Upper lobe of left lung (tissue), 6 donors: ENCODE data around the gene TBC1D16. TPM values are rescaled to one million over a fixed set of nuclear protein-coding genes. Genes with fewer than 3 reads are reported as not detected.

Experiments
- ATAC-seq, 2 donors: fragments of 200-7000 bp; cut with Tn5 transposase; one replicate each; pipeline ENCODE4 v1.9.1; 2022; ENCODE audit warnings: mild to moderate bottlenecking in 2 of 2, moderate library complexity in 2 of 2; ENCODE audit not compliant: low FRiP score in 2 of 2
- DNase-seq, 2 donors: peaks; one replicate each; pipeline ENCODE4 v3.0.0-alpha.2; 2019 to 2020
- H3K27ac ChIP-seq, 4 donors: fragments of 200-600 bp; sonication (generic); one replicate each; pipeline ENCODE4 v1.5.1; 2016 to 2019
- H3K27me3 ChIP-seq, 4 donors: fragments of 200-600 bp; sonication (generic); one replicate each; pipeline ENCODE4 v1.5.1; 2017 to 2019
- H3K36me3 ChIP-seq, 4 donors: fragments of 200-600 bp; sonication (generic); one replicate each; pipeline ENCODE4 v1.5.1; 2016 to 2019
- H3K4me1 ChIP-seq, 4 donors: fragments of 200-600 bp; sonication (generic); one replicate each; pipeline ENCODE4 v1.5.1; 2018 to 2019
- H3K4me3 ChIP-seq, 4 donors: fragments of 200-600 bp; sonication (generic); one replicate each; pipeline ENCODE4 v1.5.1; 2017 to 2019; ENCODE audit warnings: mild to moderate bottlenecking in 2 of 4, moderate library complexity in 1 of 4
- H3K9me3 ChIP-seq, 4 donors: fragments of 200-600 bp; sonication (generic); one replicate each; pipeline ENCODE4 v1.5.1; 2018 to 2019
- CTCF ChIP-seq, 6 experiments: fragments of 450-650 bp in 4 of 6; fragments of 200-600 bp in 2 of 6; sonication (generic) in 2 of 6; IDR thresholded peaks; one replicate each; pipeline ENCODE4 v1.5.1; 2016 to 2019; ENCODE audit warnings: antibody characterized with exemption in 6 of 6
- EP300 ChIP-seq, 4 donors: sonication (generic); formaldehyde crosslinking; IDR thresholded peaks; one replicate each; pipeline ENCODE4 v1.5.1; 2017; ENCODE audit warnings: antibody characterized with exemption in 4 of 4, control low read depth in 2 of 4
- POLR2A ChIP-seq, 4 donors: fragments of 450-650 bp; IDR thresholded peaks; one replicate each; pipeline ENCODE4 v1.5.1; 2016 to 2017; ENCODE audit warnings: antibody characterized with exemption in 4 of 4, mild to moderate bottlenecking in 2 of 4
- POLR2AphosphoS5 ChIP-seq, 2 donors: sonication (generic); formaldehyde crosslinking; IDR thresholded peaks; one replicate each; pipeline ENCODE4 v1.5.1; 2017; ENCODE audit warnings: antibody characterized with exemption in 2 of 2
- WGBS, 2 donors: methylation state at CpG; one replicate each; pipeline ENCODE4 v1.1.5; 2017 to 2018; 5-methylcytosine and 5-hydroxymethylcytosine counted together
- total RNA-seq, 6 donors: library from RNA; depleted of rRNA in 4 of 6; stranded (reverse); fragments of >200 nt in 4 of 6; gene quantifications; one replicate each; pipeline versions ENCODE4 v1.1.0 to v1.2.1, GENCODE V29; 2016 to 2021
- donor health status: DM: no; HTN: no; CAD: no; lungs with moderate emphysema.
- donor health status: DM: no; HTN: yes; CAD: no; lungs with severe emphysema.

Gene TBC1D16
- total RNA-seq, 6 donors from 2014 or later: 15.6 to 60.8 (median 24.1) TPM

GRCh38 chr17:79907850-79908249 lies 127.8 kb downstream of the TBC1D16 start:
- peak in 1 of 2 donors; percentile 72 for ATAC-seq
- H3K27me3 ChIP-seq: no peaks in the 10 kb centered on the region
- H3K4me1 ChIP-seq: peaks cover 0 to 5% (median 2%) of the 10 kb centered on the region in 4 donors
- H3K27ac ChIP-seq: no peak overlapping the region
- 35 to 51% methylated on average over 15 to 16 of the region's 16 CpGs for WGBS, 2 donors
- no peaks in the 10 kb centered on the region for H3K9me3 ChIP-seq
- TF ChIP-seq POLR2A (IDR thresholded peaks at IDR 0.05) (no peak), CTCF (IDR thresholded peaks at IDR 0.05) (no peak), POLR2AphosphoS5 (IDR thresholded peaks at IDR 0.05) (no peak)
- DNase-seq: peak in 1 of 2 donors; percentile 72
- no peak overlapping the region for H3K4me3 ChIP-seq
- no peaks in the 10 kb centered on the region for H3K36me3 ChIP-seq

- WGBS, 2 donors: 82 to 86% methylated on average over 11 of the region's 11 CpGs
- Histone ChIP-seq H3K27ac (no peak overlapping the region), H3K4me3 (no peak overlapping the region), H3K27me3 (no peaks in the 10 kb centered on the region), H3K36me3 (no peaks in the 10 kb centered on the region), H3K9me3 (no peaks in the 10 kb centered on the region), H3K4me1 (peaks cover 0 to 5% (median 2%) of the 10 kb centered on the region in 4 donors)
- ATAC-seq (no peak), DNase-seq (no peak)
- TF ChIP-seq EP300 (IDR thresholded peaks at IDR 0.05): no peak
- no peak for TF ChIP-seq POLR2A (IDR thresholded peaks at IDR 0.05)
- TF ChIP-seq POLR2AphosphoS5 (IDR thresholded peaks at IDR 0.05): no peak
- no peak for TF ChIP-seq CTCF (IDR thresholded peaks at IDR 0.05)
Measured at GRCh38 chr17:79907217-79907715, 128.4 kb downstream of the TBC1D16 start.

GRCh38 chr17:79905832-79906231 lies 129.8 kb downstream of the TBC1D16 start:
- H3K27ac ChIP-seq: no peak overlapping the region
- DNase-seq (no peak), ATAC-seq (no peak)
- 61 to 75% methylated on average over 8 of the region's 8 CpGs for WGBS, 2 donors
- H3K4me3 ChIP-seq: no peak overlapping the region
- H3K9me3 ChIP-seq: no peaks in the 10 kb centered on the region
- H3K27me3 ChIP-seq: no peaks in the 10 kb centered on the region
- peak in 1 of 6 experiments; percentile 8 for TF ChIP-seq CTCF (IDR thresholded peaks at IDR 0.05)
- no peak for TF ChIP-seq EP300 (IDR thresholded peaks at IDR 0.05)
- H3K4me1 ChIP-seq: peaks cover 0 to 5% (median 2%) of the 10 kb centered on the region in 4 donors
- no peaks in the 10 kb centered on the region for H3K36me3 ChIP-seq

- ATAC-seq (no peak), DNase-seq (no peak)
- no peaks in the 10 kb centered on the region for H3K27me3 ChIP-seq
- H3K9me3 ChIP-seq: no peaks in the 10 kb centered on the region
- no peak for TF ChIP-seq POLR2A (IDR thresholded peaks at IDR 0.05)
- TF ChIP-seq POLR2AphosphoS5 (IDR thresholded peaks at IDR 0.05): no peak
- no peak for TF ChIP-seq EP300 (IDR thresholded peaks at IDR 0.05)
- TF ChIP-seq CTCF (IDR thresholded peaks at IDR 0.05): no peak
- peaks cover 0 to 5% (median 2%) of the 10 kb centered on the region in 4 donors for H3K4me1 ChIP-seq
- H3K4me3 ChIP-seq: no peak overlapping the region
- H3K27ac ChIP-seq: no peak overlapping the region
- WGBS, 2 donors: 80 to 81% methylated on average over 7 to 9 of the region's 9 CpGs
- no peaks in the 10 kb centered on the region for H3K36me3 ChIP-seq
Measured at GRCh38 chr17:79904865-79905264, 130.8 kb downstream of the TBC1D16 start.

- DNase-seq (no peak), ATAC-seq (no peak)
- H3K36me3 ChIP-seq: no peaks in the 10 kb centered on the region
- no peaks in the 10 kb centered on the region for H3K27me3 ChIP-seq
- no peak for TF ChIP-seq EP300 (IDR thresholded peaks at IDR 0.05)
- TF ChIP-seq POLR2A (IDR thresholded peaks at IDR 0.05): no peak
- TF ChIP-seq CTCF (IDR thresholded peaks at IDR 0.05): no peak
- no peak for TF ChIP-seq POLR2AphosphoS5 (IDR thresholded peaks at IDR 0.05)
- H3K27ac ChIP-seq: no peak overlapping the region
- H3K4me1 ChIP-seq: no peaks in the 10 kb centered on the region
- H3K4me3 ChIP-seq: no peak overlapping the region
- H3K9me3 ChIP-seq: no peaks in the 10 kb centered on the region
- 81 to 89% methylated on average over 9 to 10 of the region's 10 CpGs for WGBS, 2 donors
Measured at GRCh38 chr17:79902146-79902791, 133.4 kb downstream of the TBC1D16 start.
